Measurements from ENCODE around the gene PRDM4. TPM values are rescaled to one million over a fixed set of nuclear protein-coding genes. Genes with fewer than 3 reads are reported as not detected.
A peak's percentile ranks its signal among the peaks of the same experiment; 100 is the strongest.

Gene PRDM4
- total RNA-seq, 2 donors from 2014 or later, result 22.8 to 34.3 TPM

DNA sequence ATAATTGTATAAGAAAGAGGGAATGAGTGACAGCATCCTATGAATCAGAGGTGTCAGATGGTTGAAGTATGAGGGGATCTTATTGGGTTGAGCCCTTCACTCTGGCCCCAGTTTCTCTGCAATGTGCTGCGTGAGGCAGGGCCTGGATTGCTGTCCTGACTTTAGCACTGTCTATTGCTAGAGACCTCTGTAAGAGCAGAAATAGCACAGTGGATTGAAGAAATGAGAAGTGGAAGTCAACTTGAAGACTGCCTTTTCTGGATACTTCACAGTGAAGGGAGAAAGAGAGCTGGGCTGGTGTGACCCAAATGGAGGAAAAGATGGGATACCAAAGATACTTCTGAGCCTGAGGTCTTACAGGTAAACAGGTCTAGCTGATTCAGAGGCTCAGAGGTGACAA, 19.4 kb upstream of the PRDM4 start:
- no peak overlapping the region for H3K4me3 ChIP-seq
- H3K4me1 ChIP-seq, result peaks cover 4% of the 10 kb centered on the region
- WGBS, 2 donors, result 22 to 100% methylated on average over 1 of the region's 1 CpG
- peak overlapping the region in 1 of 4 donors; percentile 32 for H3K27ac ChIP-seq
- ATAC-seq, result no peak
- no peaks in the 10 kb centered on the region for H3K36me3 ChIP-seq (replicated peaks in 1 of 2; ENCODE audit: insufficient read depth in 1 of 2, low read depth in 2 of 2)
- H3K9me3 ChIP-seq, result no peaks in the 10 kb centered on the region
- TF ChIP-seq, protein P1, sequence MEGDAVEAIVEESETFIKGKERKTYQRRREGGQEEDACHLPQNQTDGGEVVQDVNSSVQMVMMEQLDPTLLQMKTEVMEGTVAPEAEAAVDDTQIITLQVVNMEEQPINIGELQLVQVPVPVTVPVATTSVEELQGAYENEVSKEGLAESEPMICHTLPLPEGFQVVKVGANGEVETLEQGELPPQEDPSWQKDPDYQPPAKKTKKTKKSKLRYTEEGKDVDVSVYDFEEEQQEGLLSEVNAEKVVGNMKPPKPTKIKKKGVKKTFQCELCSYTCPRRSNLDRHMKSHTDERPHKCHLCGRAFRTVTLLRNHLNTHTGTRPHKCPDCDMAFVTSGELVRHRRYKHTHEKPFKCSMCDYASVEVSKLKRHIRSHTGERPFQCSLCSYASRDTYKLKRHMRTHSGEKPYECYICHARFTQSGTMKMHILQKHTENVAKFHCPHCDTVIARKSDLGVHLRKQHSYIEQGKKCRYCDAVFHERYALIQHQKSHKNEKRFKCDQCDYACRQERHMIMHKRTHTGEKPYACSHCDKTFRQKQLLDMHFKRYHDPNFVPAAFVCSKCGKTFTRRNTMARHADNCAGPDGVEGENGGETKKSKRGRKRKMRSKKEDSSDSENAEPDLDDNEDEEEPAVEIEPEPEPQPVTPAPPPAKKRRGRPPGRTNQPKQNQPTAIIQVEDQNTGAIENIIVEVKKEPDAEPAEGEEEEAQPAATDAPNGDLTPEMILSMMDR (IDR thresholded peaks at IDR 0.05), result no peak
- TF ChIP-seq POLR2A (IDR thresholded peaks at IDR 0.05), result no peak
- H3K27me3 ChIP-seq, result peaks cover 0 to 10% of the 10 kb centered on the region in 2 donors
- intact Hi-C loops (cut with DNase I), result no loop called here
- no peak for DNase-seq

DNA sequence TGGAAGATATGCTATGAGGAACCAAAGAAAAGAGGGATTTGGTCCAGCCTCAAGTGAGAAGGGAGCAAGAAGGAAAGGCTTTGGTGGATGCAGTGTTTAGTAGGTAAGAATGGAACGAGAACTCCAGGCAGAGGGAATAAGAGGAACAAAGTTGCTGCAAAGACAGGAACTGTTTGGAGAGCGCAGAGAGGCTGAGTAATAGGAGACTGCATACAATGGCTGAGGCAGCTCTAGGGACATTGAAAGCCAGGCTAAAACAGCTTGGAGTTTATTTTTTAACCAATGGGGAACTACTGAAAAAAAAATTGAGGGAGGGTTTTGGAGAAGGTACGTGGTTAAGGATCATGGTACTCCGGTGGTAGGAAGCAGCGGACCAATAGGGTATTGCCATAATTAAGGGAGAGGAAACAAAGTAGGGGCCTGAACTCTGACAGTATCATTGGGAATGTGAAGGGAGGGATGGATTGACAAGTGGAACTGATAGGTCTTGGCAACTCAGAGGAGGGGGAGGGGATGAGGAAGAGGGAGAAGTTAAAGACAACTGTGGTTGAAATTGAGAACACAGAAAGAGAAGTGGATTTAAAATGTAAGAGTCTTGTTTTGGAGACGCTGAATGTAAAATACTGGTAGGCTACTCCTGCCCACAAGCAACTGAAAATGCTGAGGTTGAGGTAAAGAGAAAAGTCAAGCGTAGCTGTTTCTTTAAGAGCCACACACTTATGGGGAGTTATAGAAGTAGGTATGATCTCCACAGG, 18.3 kb upstream of the PRDM4 start:
- TF ChIP-seq, protein P1 (IDR thresholded peaks at IDR 0.05), result no peak
- no peak for TF ChIP-seq POLR2A (IDR thresholded peaks at IDR 0.05)
- intact Hi-C loops (cut with DNase I), result no loop called here
- peaks cover 0 to 12% of the 10 kb centered on the region in 2 donors for H3K27me3 ChIP-seq
- H3K4me3 ChIP-seq, result no peak overlapping the region
- peaks cover 7% of the 10 kb centered on the region for H3K4me1 ChIP-seq
- no peaks in the 10 kb centered on the region for H3K36me3 ChIP-seq (replicated peaks in 1 of 2; ENCODE audit: insufficient read depth in 1 of 2, low read depth in 2 of 2)
- peak overlapping the region in 1 of 4 donors; percentile 44 for H3K27ac ChIP-seq
- ATAC-seq (no peak), DNase-seq (no peak)
- WGBS, 2 donors, result 51 to 58% methylated on average over 7 of the region's 7 CpGs
- no peaks in the 10 kb centered on the region for H3K9me3 ChIP-seq

DNA sequence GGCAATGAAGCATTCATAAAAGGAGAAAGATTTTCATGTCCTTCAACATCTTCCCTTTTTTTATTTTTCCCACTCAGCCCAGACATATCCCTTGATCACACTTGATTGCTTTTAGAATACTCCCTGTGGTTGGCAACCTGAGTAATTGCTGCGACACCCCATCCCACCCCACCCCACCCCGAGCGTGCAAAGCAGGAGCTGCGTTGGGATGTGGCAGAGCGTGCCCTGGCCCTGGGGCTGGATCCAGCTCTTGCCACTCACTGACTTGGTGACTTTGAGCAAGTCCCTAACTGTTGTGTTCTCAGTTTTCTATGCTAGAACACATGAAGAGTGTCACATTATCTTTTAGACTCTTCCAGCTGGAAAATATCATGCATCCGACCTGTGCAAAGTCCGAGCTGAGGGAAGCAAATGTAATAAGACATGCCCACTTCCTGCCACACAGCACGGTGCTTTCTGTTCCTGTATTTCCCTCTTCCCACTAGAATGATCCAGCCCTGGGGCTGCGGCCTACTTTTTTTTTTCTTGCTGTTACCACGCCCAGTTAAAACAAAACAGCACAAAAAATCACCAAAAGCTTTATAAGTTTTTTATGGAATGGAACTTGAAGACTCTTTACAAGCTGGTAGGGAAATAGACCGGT, 17.6 kb upstream of the PRDM4 start:
- TF ChIP-seq, protein P1 (IDR thresholded peaks at IDR 0.05), result no peak
- no peak for TF ChIP-seq POLR2A (IDR thresholded peaks at IDR 0.05)
- Histone ChIP-seq H3K9me3 (no peaks in the 10 kb centered on the region), H3K4me3 (no peak overlapping the region), H3K36me3 (replicated peaks in 1 of 2; ENCODE audit: insufficient read depth in 1 of 2, low read depth in 2 of 2) (no peaks in the 10 kb centered on the region), H3K27ac (peak overlapping the region in 1 of 4 donors; percentile 44), H3K27me3 (peaks cover 0 to 12% of the 10 kb centered on the region in 2 donors), H3K4me1 (peaks cover 7% of the 10 kb centered on the region)
- DNase-seq (no peak), ATAC-seq (no peak)
- 49 to 58% methylated on average over 11 of the region's 11 CpGs for WGBS, 2 donors
- intact Hi-C loops (cut with DNase I), result no loop called here

DNA sequence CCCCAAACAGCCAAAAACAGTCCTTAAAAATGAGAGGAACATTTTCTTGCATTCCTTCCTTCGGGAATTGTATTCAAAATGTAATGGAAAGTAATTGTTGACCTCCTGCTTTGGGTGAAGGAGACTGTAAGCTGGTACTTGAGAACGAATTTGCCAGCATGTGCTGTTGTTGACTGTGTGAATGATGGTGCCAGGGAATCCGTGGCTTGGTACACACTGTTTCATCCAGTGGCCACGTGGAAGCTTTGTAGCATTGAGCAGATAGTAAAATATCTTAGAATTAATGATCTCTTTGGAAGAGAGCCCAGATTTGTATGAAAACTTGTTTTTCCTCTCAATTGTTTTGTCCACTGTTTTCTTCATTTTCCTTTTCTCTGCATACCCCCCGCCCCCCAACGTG, 15.2 kb upstream of the PRDM4 start:
- peaks cover 7% of the 10 kb centered on the region for H3K4me1 ChIP-seq
- intact Hi-C loops (cut with DNase I), result no loop called here
- no peaks in the 10 kb centered on the region for H3K9me3 ChIP-seq
- no peak overlapping the region for H3K4me3 ChIP-seq
- H3K36me3 ChIP-seq (replicated peaks in 1 of 2; ENCODE audit: insufficient read depth in 1 of 2, low read depth in 2 of 2), result no peaks in the 10 kb centered on the region
- TF ChIP-seq, protein P1 (IDR thresholded peaks at IDR 0.05), result no peak
- TF ChIP-seq POLR2A (IDR thresholded peaks at IDR 0.05), result no peak
- H3K27ac ChIP-seq, result no peak overlapping the region
- no peak for ATAC-seq
- WGBS, 2 donors, result 18 to 22% methylated on average over 6 of the region's 6 CpGs
- peaks cover 0 to 12% of the 10 kb centered on the region in 2 donors for H3K27me3 ChIP-seq
- no peak for DNase-seq
